Left ventricle myocardium inferior (tissue), 1 donor: ENCODE measurements around the gene PTGER4. TPM values are rescaled to one million over a fixed set of nuclear protein-coding genes. Genes with fewer than 3 reads are reported as not detected.

Experiments
- DNase-seq: peaks from one replicate; pipeline ENCODE4 v3.0.0-alpha.2; 2020
- H3K27ac ChIP-seq: fragments of 200-600 bp; replicated peaks from 2 replicates; pipeline ENCODE4 v1.8.0; 2021
- H3K27me3 ChIP-seq: fragments of 200-600 bp; 2 replicates; pipeline ENCODE4 v1.8.0; 2021; ENCODE audit warnings: low read depth
- H3K36me3 ChIP-seq: fragments of 200-600 bp; 2 replicates; pipeline ENCODE4 v1.8.0; 2021
- H3K4me1 ChIP-seq: fragments of 200-600 bp; 2 replicates; pipeline ENCODE4 v1.8.0; 2021
- H3K4me3 ChIP-seq: fragments of 200-600 bp; 2 replicates; pipeline ENCODE4 v1.8.0; 2021; ENCODE audit warnings: mild to moderate bottlenecking, moderate library complexity
- H3K9me3 ChIP-seq: fragments of 200-600 bp; replicated peaks from 2 replicates; pipeline ENCODE4 v1.8.0; 2021
- CTCF ChIP-seq: fragments of 200-600 bp; IDR thresholded peaks from 2 replicates; pipeline ENCODE4 v1.8.0; 2021; ENCODE audit warnings: antibody characterized with exemption, mild to moderate bottlenecking, borderline replicate concordance
- intact Hi-C: fragments of 100-400 bp; cut with micrococcal nuclease; formaldehyde crosslinking; loops from one replicate; pipeline ENCODE4 v1.11.0; 2022
- total RNA-seq: library from RNA; stranded (reverse); fragmentation: NEBNext Ultra II Directional; extraction: Animal tissue kit (Norgen Biotek cat#: 25700); gene quantifications from one replicate; pipeline ENCODE4 v1.2.1, GENCODE V29; 2021
- donor health status: DM: no; HTN: yes; CAD: no; lungs with severe emphysema.

Gene PTGER4
- total RNA-seq, 1 donor from 2014 or later = 6.2 TPM

GRCh38 chr5:40682154-40683017, 2.7 kb downstream of the PTGER4 start:
- intact Hi-C loops = no loop called here
- Histone ChIP-seq H3K4me3 (peak overlapping the region; percentile 95), H3K36me3 (peaks cover 6% of the 10 kb centered on the region), H3K4me1 (peaks cover 55% of the 10 kb centered on the region), H3K27ac (peak overlapping the region; percentile 93), H3K27me3 (peaks cover 46% of the 10 kb centered on the region), H3K9me3 (no peaks in the 10 kb centered on the region)
- DNase-seq = no peak
- no peak for TF ChIP-seq CTCF

- Histone ChIP-seq H3K27me3 (peaks cover 51% of the 10 kb centered on the region), H3K4me3 (peak overlapping the region; percentile 95), H3K9me3 (no peaks in the 10 kb centered on the region), H3K36me3 (peaks cover 6% of the 10 kb centered on the region), H3K27ac (peak overlapping the region; percentile 93), H3K4me1 (peaks cover 63% of the 10 kb centered on the region)
- no peak for DNase-seq
- no peak for TF ChIP-seq CTCF
- intact Hi-C loops = no loop called here
These were observed 3.6 kb downstream of the PTGER4 start for GRCh38 chr5:40683305-40683704.

- no peak for DNase-seq
- TF ChIP-seq CTCF = no peak
- Histone ChIP-seq H3K4me1 (peaks cover 69% of the 10 kb centered on the region), H3K9me3 (no peaks in the 10 kb centered on the region), H3K27ac (peak overlapping the region; percentile 93), H3K4me3 (peak overlapping the region; percentile 95), H3K36me3 (peaks cover 6% of the 10 kb centered on the region), H3K27me3 (peaks cover 43% of the 10 kb centered on the region)
- intact Hi-C loops = loop anchor here (5.0 kb wide), 1 partner anchor 1108 kb away; no protein-coding TSS in a partner anchor
These were observed 5.5 kb downstream of the PTGER4 start for GRCh38 chr5:40685193-40685592.

- H3K27ac ChIP-seq = peak overlapping the region; percentile 93
- TF ChIP-seq CTCF = no peak
- no peak for DNase-seq
- intact Hi-C loops = loop anchor here (5.0 kb wide), 1 partner anchor 1109 kb away; no protein-coding TSS in a partner anchor
- peaks cover 34% of the 10 kb centered on the region for H3K27me3 ChIP-seq
- H3K4me3 ChIP-seq = peak overlapping the region; percentile 95
- H3K9me3 ChIP-seq = no peaks in the 10 kb centered on the region
- peaks cover 6% of the 10 kb centered on the region for H3K36me3 ChIP-seq
- H3K4me1 ChIP-seq = peaks cover 67% of the 10 kb centered on the region
These were observed 6.3 kb downstream of the PTGER4 start for GRCh38 chr5:40685976-40686486.

- Histone ChIP-seq H3K27me3 (peaks cover 22% of the 10 kb centered on the region), H3K27ac (peak overlapping the region; percentile 93), H3K4me1 (peaks cover 57% of the 10 kb centered on the region), H3K9me3 (no peaks in the 10 kb centered on the region), H3K36me3 (peaks cover 7% of the 10 kb centered on the region), H3K4me3 (peak overlapping the region; percentile 95)
- no peak for TF ChIP-seq CTCF
- DNase-seq = no peak
- intact Hi-C loops = loop anchor here (5.0 kb wide), 1 partner anchor 1110 kb away; no protein-coding TSS in a partner anchor
These were observed 7.6 kb downstream of the PTGER4 start for GRCh38 chr5:40687321-40687720.
